OCI-LY7 (cell line): ENCODE data around the gene KRTCAP2. TPM values are rescaled to one million over a fixed set of nuclear protein-coding genes. Genes with fewer than 3 reads are reported as not detected.

Source experiments
- BruUV-seq: library from RNA; stranded (reverse); fragments of 400-500 nt; replicated peaks from 2 replicates; lab custom pipeline; 2021; lab: Mats Ljungman, UMichigan
- CTCF ChIA-PET: fragments of 300-600 bp; sonication (Branson Sonifier 250); formaldehyde crosslinking; loops from one replicate; lab custom pipeline; 2022; ENCODE audit warnings: antibody characterized with exemption; ENCODE audit not compliant: unreplicated experiment; lab: Charles Lee
- POLR2A ChIA-PET: fragments of 300-600 bp; sonication (Branson Sonifier 250); formaldehyde crosslinking; loops from one replicate; lab custom pipeline; 2022; ENCODE audit warnings: antibody characterized with exemption; lab: Charles Lee
- DNase-seq: peaks from one replicate; pipeline ENCODE4 v3.0.0-alpha.2; 2015; ENCODE audit warnings: low spot score
- H2AFZ ChIP-seq: fragments of 200-600 bp; sonication (generic), shearing (Covaris generic); 2 replicates; pipeline ENCODE4 v1.6.1; 2014; ENCODE audit warnings: mild to moderate bottlenecking, antibody characterized with exemption, low read length, moderate library complexity
- H3K27ac ChIP-seq: fragments of 200-600 bp; sonication (generic); 2 replicates; pipeline ENCODE4 v1.5.1; 2014; ENCODE audit warnings: mixed run types, low read depth, mild to moderate bottlenecking, moderate library complexity, low read length, inconsistent platforms; ENCODE audit not compliant: poor library complexity, severe bottlenecking
- H3K36me3 ChIP-seq: fragments of 200-600 bp; sonication (generic); 2 replicates; pipeline ENCODE4 v1.6.1; 2014; ENCODE audit warnings: mild to moderate bottlenecking, antibody characterized with exemption, low read length, moderate library complexity, mixed read lengths; ENCODE audit not compliant: insufficient read depth
- H3K4me1 ChIP-seq: fragments of 200-600 bp; sonication (generic); 2 replicates; pipeline ENCODE4 v1.5.1; 2014; ENCODE audit warnings: mild to moderate bottlenecking, low read length; ENCODE audit not compliant: insufficient read depth, poor library complexity, severe bottlenecking
- H3K4me2 ChIP-seq: fragments of 200-600 bp; sonication (generic); 2 replicates; pipeline ENCODE4 v1.6.1; 2014; ENCODE audit warnings: mild to moderate bottlenecking, low read length
- H3K4me3 ChIP-seq: fragments of 200-600 bp; sonication (generic); 2 replicates; pipeline ENCODE4 v1.5.1; 2014; ENCODE audit warnings: mild to moderate bottlenecking, low read depth, low read length; ENCODE audit not compliant: poor library complexity, severe bottlenecking
- H3K79me2 ChIP-seq: fragments of 200-600 bp; sonication (generic); 2 replicates; pipeline ENCODE4 v1.6.1; 2016; ENCODE audit warnings: low read depth, mild to moderate bottlenecking, low read length, moderate library complexity, mixed read lengths; ENCODE audit not compliant: insufficient read depth
- H3K9me2 ChIP-seq: fragments of 200-600 bp; sonication (generic); 2 replicates; pipeline ENCODE4 v1.6.1; 2016; ENCODE audit warnings: mild to moderate bottlenecking, low read length, mixed read lengths; ENCODE audit not compliant: insufficient read depth
- H3K9me3 ChIP-seq: fragments of 200-600 bp; sonication (generic); 2 replicates; pipeline ENCODE4 v1.6.1; 2014; ENCODE audit warnings: mild to moderate bottlenecking, mixed run types, low read length, mixed read lengths
- H4K20me1 ChIP-seq: fragments of 200-600 bp; sonication (generic); 2 replicates; pipeline ENCODE4 v1.6.1; 2014; ENCODE audit warnings: mild to moderate bottlenecking, antibody characterized with exemption, low read length, moderate library complexity, mixed read lengths; ENCODE audit not compliant: insufficient read depth
- EZH2phosphoT487 ChIP-seq: fragments of 200-600 bp; sonication (generic); IDR thresholded peaks from 2 replicates; pipeline ENCODE4 v1.6.1; 2018; ENCODE audit warnings: low read depth, borderline replicate concordance, mild to moderate bottlenecking, mixed run types, antibody characterized with exemption, low read length, moderate library complexity, mixed read lengths
- intact Hi-C: fragments of 100-400 bp; cut with micrococcal nuclease; formaldehyde crosslinking; loops from one replicate; pipeline ENCODE4 v1.10.0; 2022; ENCODE audit not compliant: unreplicated experiment
- total RNA-seq, 2 experiments: library from RNA; depleted of rRNA in 1 of 2; stranded (reverse); fragments of >200 nt in 1 of 2; shearing (Covaris generic) in 1 of 2; gene quantifications; 2 replicates each; pipeline ENCODE4 v1.2.3, GENCODE V29; 2014 to 2022
- TF ChIP-seq, protein P1 (sequence below): fragments of 200-600 bp; sonication (generic); conservative IDR thresholded peaks from 2 replicates; pipeline ENCODE4 v1.5.1; 2014; ENCODE audit warnings: mild to moderate bottlenecking, antibody characterized with exemption, low read length, moderate library complexity, mixed read lengths

KRTCAP2 gene
- total RNA-seq, 2 experiments from 2014 or later: 128 to 141 TPM

DNA sequence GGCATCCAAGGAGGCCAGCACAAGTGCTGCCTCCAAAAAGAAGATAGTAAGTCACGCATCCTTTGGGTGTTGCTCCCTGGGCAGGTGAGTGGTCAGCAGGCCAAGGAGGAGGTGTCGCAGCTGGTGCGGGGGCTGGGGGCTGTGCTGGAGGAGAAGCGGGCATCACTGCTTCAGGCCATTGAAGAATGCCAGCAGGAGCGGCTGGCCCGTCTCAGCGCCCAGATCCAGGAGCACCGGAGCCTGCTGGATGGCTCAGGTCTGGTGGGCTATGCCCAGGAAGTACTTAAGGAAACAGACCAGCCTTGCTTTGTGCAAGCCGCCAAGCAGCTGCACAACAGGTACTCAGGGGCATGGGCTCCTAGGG lies 4.8 kb upstream of the KRTCAP2 start:
- ChIA-PET CTCF (interaction anchor here (1.0 to 1.3 kb wide), 2 partner anchors 7 to 15 kb away, joined by 3 to 4 read pairs; no protein-coding TSS in a partner anchor), POLR2A (interaction anchor here (1.2 kb wide), 1 partner anchor 49 kb away, joined by 4 read pairs; no protein-coding TSS in a partner anchor)
- no TSS peak for BruUV-seq
- Histone ChIP-seq H3K27ac (no peak overlapping the region), H3K79me2 (no peaks in the 10 kb centered on the region; the same call in 1 of the 2 replicates), H3K4me2 (no peak overlapping the region), H2AFZ (no peak overlapping the region), H3K9me3 (no peaks in the 10 kb centered on the region), H3K36me3 (no peaks in the 10 kb centered on the region), H4K20me1 (no peaks in the 10 kb centered on the region), H3K4me3 (no peak overlapping the region), H3K9me2 (no peaks in the 10 kb centered on the region), H3K4me1 (peaks cover 24% of the 10 kb centered on the region)
- TF ChIP-seq, protein P1, sequence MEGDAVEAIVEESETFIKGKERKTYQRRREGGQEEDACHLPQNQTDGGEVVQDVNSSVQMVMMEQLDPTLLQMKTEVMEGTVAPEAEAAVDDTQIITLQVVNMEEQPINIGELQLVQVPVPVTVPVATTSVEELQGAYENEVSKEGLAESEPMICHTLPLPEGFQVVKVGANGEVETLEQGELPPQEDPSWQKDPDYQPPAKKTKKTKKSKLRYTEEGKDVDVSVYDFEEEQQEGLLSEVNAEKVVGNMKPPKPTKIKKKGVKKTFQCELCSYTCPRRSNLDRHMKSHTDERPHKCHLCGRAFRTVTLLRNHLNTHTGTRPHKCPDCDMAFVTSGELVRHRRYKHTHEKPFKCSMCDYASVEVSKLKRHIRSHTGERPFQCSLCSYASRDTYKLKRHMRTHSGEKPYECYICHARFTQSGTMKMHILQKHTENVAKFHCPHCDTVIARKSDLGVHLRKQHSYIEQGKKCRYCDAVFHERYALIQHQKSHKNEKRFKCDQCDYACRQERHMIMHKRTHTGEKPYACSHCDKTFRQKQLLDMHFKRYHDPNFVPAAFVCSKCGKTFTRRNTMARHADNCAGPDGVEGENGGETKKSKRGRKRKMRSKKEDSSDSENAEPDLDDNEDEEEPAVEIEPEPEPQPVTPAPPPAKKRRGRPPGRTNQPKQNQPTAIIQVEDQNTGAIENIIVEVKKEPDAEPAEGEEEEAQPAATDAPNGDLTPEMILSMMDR: no peak
- no peak for TF ChIP-seq EZH2phosphoT487
- no peak for DNase-seq
- intact Hi-C loops: loop anchor here (5.0 kb wide), 1 partner anchor 144 kb away; the partner anchor contains the start of gene RUSC1

GRCh38 chr1:155177192-155177917 lies 4.3 kb upstream of the KRTCAP2 start:
- Histone ChIP-seq H3K9me3 (no peaks in the 10 kb centered on the region), H3K9me2 (no peaks in the 10 kb centered on the region), H3K79me2 (peaks cover 5% of the 10 kb centered on the region; the same call in 1 of the 2 replicates), H3K27ac (no peak overlapping the region), H2AFZ (no peak overlapping the region), H4K20me1 (no peaks in the 10 kb centered on the region), H3K4me1 (peaks cover 25% of the 10 kb centered on the region), H3K4me3 (peak overlapping the region; percentile 4), H3K4me2 (0 out of 2 replicates have a peak overlapping the region, but pooled peaks have one; percentile 8), H3K36me3 (no peaks in the 10 kb centered on the region)
- ChIA-PET POLR2A (interaction anchor here (0.6 to 1.2 kb wide), 2 partner anchors 49 to 955 kb away, joined by 4 read pairs; no protein-coding TSS in a partner anchor), CTCF (interaction anchor here (1.0 to 1.3 kb wide), 2 partner anchors 8 to 16 kb away, joined by 3 to 4 read pairs; no protein-coding TSS in a partner anchor)
- TF ChIP-seq, protein P1: no peak
- no peak for TF ChIP-seq EZH2phosphoT487
- DNase-seq: no peak
- BruUV-seq: no TSS peak
- intact Hi-C loops: loop anchor here (5.0 kb wide), 1 partner anchor 145 kb away; the partner anchor contains the start of gene RUSC1
